ENCODE data around the gene ORC4. TPM values are rescaled to one million over a fixed set of nuclear protein-coding genes. Genes with fewer than 3 reads are reported as not detected.

Gene ORC4
- total RNA-seq (2014; rRNA removed; shearing (Covaris generic)), result 95.1 and 115 TPM in 2 replicates

- peak; percentile 99 for DNase-seq (ENCODE audit: low spot score)
Observed at GRCh38 chr2:148020111-148021058, at the start of gene ORC4. Gene ORC4 (minus strand): TSS chr2:148020737. CDS start chr2:147975958, 44,779 bp downstream.

- DNase-seq (ENCODE audit: low spot score), result no peak
Observed at GRCh38 chr2:148067801-148068200, 47.3 kb upstream of the ORC4 start.

- DNase-seq (ENCODE audit: low spot score), result no peak
Observed at GRCh38 chr2:148065936-148066335, 45.4 kb upstream of the ORC4 start.

GRCh38 chr2:148063633-148064032 is 43.1 kb upstream of the ORC4 start:
- DNase-seq (ENCODE audit: low spot score), result no peak

GRCh38 chr2:148058641-148059040 is 38.1 kb upstream of the ORC4 start:
- no peak for DNase-seq (ENCODE audit: low spot score)

GRCh38 chr2:148052687-148053086 is 32.1 kb upstream of the ORC4 start:
- DNase-seq (ENCODE audit: low spot score), result no peak

- DNase-seq (ENCODE audit: low spot score), result no peak
Observed at GRCh38 chr2:148049284-148049683, 28.7 kb upstream of the ORC4 start.

GRCh38 chr2:148048475-148049221 is 28.1 kb upstream of the ORC4 start:
- DNase-seq (ENCODE audit: low spot score), result peak; percentile 13

GRCh38 chr2:148046802-148047201 is 26.3 kb upstream of the ORC4 start:
- DNase-seq (ENCODE audit: low spot score), result no peak

GRCh38 chr2:148044322-148044721 is 23.8 kb upstream of the ORC4 start:
- DNase-seq (ENCODE audit: low spot score), result no peak

- no peak for DNase-seq (ENCODE audit: low spot score)
Observed at GRCh38 chr2:148042219-148042618, 21.7 kb upstream of the ORC4 start.

- no peak for DNase-seq (ENCODE audit: low spot score)
Observed at GRCh38 chr2:148039783-148040182, 19.2 kb upstream of the ORC4 start.

- no peak for DNase-seq (ENCODE audit: low spot score)
Observed at GRCh38 chr2:148032215-148032614, 11.7 kb upstream of the ORC4 start.

GRCh38 chr2:148031152-148031551 is 10.6 kb upstream of the ORC4 start:
- no peak for DNase-seq (ENCODE audit: low spot score)

GRCh38 chr2:148028781-148029180 is 8.2 kb upstream of the ORC4 start:
- DNase-seq (ENCODE audit: low spot score), result no peak

- no peak for DNase-seq (ENCODE audit: low spot score)
Observed at GRCh38 chr2:148027822-148028221, 7.3 kb upstream of the ORC4 start.

- DNase-seq (ENCODE audit: low spot score), result no peak
Observed at GRCh38 chr2:148026573-148026972, 6.0 kb upstream of the ORC4 start.

- no peak for DNase-seq (ENCODE audit: low spot score)
Observed at GRCh38 chr2:148023861-148024260, 3.3 kb upstream of the ORC4 start.

- no peak for DNase-seq (ENCODE audit: low spot score)
Observed at GRCh38 chr2:148022882-148023281, 2.3 kb upstream of the ORC4 start.

GRCh38 chr2:148022351-148022750 is 1.8 kb upstream of the ORC4 start:
- DNase-seq (ENCODE audit: low spot score), result no peak

GRCh38 chr2:148021886-148022285 is 1.3 kb upstream of the ORC4 start:
- DNase-seq (ENCODE audit: low spot score), result no peak

- DNase-seq (ENCODE audit: low spot score), result peak; percentile 34
Observed at GRCh38 chr2:148021059-148021861, 723 bp upstream of the ORC4 start, which contains the start of gene MBD5. Gene MBD5 (plus strand): TSS chr2:148021091.
